Measurements from ENCODE around the gene MAP3K2. TPM values are rescaled to one million over a fixed set of nuclear protein-coding genes. Genes with fewer than 3 reads are reported as not detected.

The MAP3K2 gene
- total and polyA plus RNA-seq, 4 experiments from 2014 or later, result 42.5 to 87.2 (median 74.5) TPM

DNA sequence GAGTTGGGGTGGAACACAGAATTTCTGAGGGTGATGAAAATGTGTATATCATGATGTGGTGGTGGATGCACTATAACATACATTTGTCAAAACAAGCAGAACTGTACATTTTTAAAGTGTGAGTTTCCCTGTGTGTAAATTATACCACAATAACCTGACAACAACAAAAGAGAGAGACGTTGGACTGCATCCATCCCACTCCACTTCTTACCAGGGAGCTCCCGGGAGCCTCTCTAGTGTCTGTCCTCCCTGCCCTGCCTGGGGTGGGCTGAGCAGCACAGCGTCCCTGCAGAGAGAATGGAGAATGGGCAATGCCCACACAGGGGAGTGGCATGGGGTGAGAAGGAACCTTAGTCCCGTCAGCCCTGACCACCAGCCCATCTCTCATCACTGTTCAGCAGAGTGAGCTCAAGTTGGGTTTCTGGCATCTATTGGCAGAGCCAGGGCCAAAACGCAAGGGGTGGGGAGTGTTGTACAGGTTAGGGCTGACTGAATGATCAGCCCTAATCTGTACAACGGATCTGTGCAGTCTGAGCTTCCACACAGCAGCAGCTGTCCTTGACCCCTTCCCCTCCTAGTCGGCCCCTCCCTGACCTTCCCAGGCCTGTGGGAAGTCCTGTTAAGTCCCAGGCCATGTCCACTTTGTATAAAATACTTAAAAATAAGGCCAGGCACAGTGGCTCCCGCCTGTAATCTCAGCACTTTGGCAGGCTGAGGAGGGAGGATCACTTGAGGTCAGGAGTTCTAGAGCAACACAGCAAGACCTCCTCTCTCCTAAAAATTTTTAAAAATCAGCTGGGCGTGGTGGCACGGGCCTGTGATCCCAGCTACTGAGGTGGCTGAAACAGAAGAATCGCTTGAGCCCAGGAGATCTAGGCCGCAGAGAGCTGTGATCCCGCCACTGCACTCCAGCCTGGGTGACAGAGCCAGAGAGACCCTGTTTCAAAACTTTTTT lies 27.1 kb upstream of the MAP3K2 start:
- H3K27me3 Mint-ChIP-seq, result no peaks in the 10 kb centered on the region
- peak overlapping the region in 5 of 7 donors; percentile 2 to 75 (median 54) for H3K27ac Mint-ChIP-seq
- H3K4me1 Mint-ChIP-seq, result peaks cover 18 to 42% (median 31%) of the 10 kb centered on the region in 4 donors
- peaks cover 0 to 2% (median 0%) of the 10 kb centered on the region in 8 donors for H3K9me3 Mint-ChIP-seq
- H3K27ac ChIP-seq (ENCODE audit: low read depth, low read length), result no peak overlapping the region
- ChIA-PET POLR2A (ENCODE audit: partially characterized antibody) (interaction anchor here (1.3 to 10.5 kb wide), 4 partner anchors 10 to 121 kb away, joined by 3 to 104 read pairs (median 6); partner anchors contain the start of genes ERCC3, IWS1 and MAP3K2), CTCF (ENCODE audit: partially characterized antibody) (interaction anchor here (0.7 to 3.1 kb wide), 23 partner anchors 7 to 116 kb away, joined by 3 to 15 read pairs (median 4); partner anchors contain the start of gene MAP3K2)
- no peak for DNase-seq
- no peak overlapping the region for H3K4me3 ChIP-seq (ENCODE audit: low read length in 2 of 2)
- intact Hi-C loops (cut with micrococcal nuclease), result loop anchor here (5.0 to 10.0 kb wide), 3 partner anchors 62 to 330 kb away; no protein-coding TSS in a partner anchor
- no peaks in the 10 kb centered on the region for H3K36me3 ChIP-seq (ENCODE audit: insufficient read depth, low read length)
- no peaks in the 10 kb centered on the region for H3K9me3 ChIP-seq (ENCODE audit: control insufficient read depth in 1 of 2, low read length in 2 of 2)
- H3K4me3 Mint-ChIP-seq, result peak overlapping the region in 4 of 8 donors; percentile 33 to 63 (median 39)
- peaks cover 36% of the 10 kb centered on the region for H3K4me1 ChIP-seq (ENCODE audit: insufficient read depth, low read length)
- no peaks in the 10 kb centered on the region for H3K36me3 Mint-ChIP-seq
- no peaks in the 10 kb centered on the region for H3K27me3 ChIP-seq (ENCODE audit: insufficient read depth, low read length)

DNA sequence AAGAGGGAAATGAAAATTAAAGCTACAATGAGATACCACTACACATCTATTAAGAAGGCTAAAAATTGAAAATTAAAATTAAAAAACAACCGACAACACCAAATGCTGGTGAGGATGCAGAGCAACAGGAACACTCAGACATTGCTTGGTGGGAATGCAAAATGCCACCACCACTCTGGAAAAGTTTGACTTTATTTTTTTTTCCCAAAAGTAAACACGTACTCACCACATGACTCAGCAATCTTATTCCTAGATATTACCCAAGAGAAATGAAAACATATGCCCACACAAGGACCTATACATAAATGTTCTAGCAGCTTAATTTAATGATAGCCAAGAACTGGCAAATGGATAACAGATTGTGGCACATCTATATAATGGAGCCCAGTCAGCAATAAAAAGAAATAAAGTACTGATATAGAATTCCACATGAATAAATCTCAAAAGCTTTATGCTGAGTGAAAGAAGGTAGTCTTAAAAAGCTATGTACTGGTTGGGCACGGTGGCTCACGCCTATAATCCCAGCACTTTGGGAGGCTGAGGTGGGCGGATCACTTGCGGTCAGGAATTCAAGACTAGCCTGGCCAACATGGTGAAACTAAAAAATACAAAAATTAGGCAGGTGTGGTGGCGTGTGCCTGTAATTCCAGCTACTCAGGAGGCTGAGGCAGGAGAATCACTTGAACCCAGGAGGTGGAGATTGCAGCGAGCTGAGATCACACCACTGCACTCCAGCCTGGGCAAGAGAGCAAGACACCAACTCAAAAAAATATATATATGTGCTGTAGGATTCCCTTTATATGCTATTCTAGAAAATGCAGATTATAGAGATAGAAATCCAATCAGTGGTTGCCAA lies 26.2 kb upstream of the MAP3K2 start:
- peak overlapping the region in 5 of 7 donors; percentile 2 to 80 (median 54) for H3K27ac Mint-ChIP-seq
- no peaks in the 10 kb centered on the region for H3K36me3 ChIP-seq (ENCODE audit: insufficient read depth, low read length)
- H3K27ac ChIP-seq (ENCODE audit: low read depth, low read length), result no peak overlapping the region
- H3K27me3 Mint-ChIP-seq, result no peaks in the 10 kb centered on the region
- peaks cover 36% of the 10 kb centered on the region for H3K4me1 ChIP-seq (ENCODE audit: insufficient read depth, low read length)
- POLR2A ChIA-PET (ENCODE audit: partially characterized antibody), result interaction anchor here (10.5 kb wide), 1 partner anchor 26 kb away, joined by 104 read pairs; the partner anchor contains the start of gene MAP3K2
- peaks cover 18 to 42% (median 32%) of the 10 kb centered on the region in 4 donors for H3K4me1 Mint-ChIP-seq
- H3K9me3 ChIP-seq (ENCODE audit: control insufficient read depth in 1 of 2, low read length in 2 of 2), result no peaks in the 10 kb centered on the region
- intact Hi-C loops (cut with micrococcal nuclease), result loop anchor here (10.0 kb wide), 1 partner anchor 329 kb away; no protein-coding TSS in a partner anchor
- H3K9me3 Mint-ChIP-seq, result peaks cover 0 to 2% (median 0%) of the 10 kb centered on the region in 8 donors
- CTCF ChIA-PET (ENCODE audit: partially characterized antibody), result interaction anchor here (1.0 to 3.1 kb wide), 4 partner anchors 24 to 66 kb away, joined by 3 to 15 read pairs (median 9); no protein-coding TSS in a partner anchor
- no peaks in the 10 kb centered on the region for H3K36me3 Mint-ChIP-seq
- no peaks in the 10 kb centered on the region for H3K27me3 ChIP-seq (ENCODE audit: insufficient read depth, low read length)
- H3K4me3 Mint-ChIP-seq, result peak overlapping the region in 2 of 8 donors; percentile 33 to 63
- H3K4me3 ChIP-seq (ENCODE audit: low read length in 2 of 2), result no peak overlapping the region
- DNase-seq, result no peak

DNA sequence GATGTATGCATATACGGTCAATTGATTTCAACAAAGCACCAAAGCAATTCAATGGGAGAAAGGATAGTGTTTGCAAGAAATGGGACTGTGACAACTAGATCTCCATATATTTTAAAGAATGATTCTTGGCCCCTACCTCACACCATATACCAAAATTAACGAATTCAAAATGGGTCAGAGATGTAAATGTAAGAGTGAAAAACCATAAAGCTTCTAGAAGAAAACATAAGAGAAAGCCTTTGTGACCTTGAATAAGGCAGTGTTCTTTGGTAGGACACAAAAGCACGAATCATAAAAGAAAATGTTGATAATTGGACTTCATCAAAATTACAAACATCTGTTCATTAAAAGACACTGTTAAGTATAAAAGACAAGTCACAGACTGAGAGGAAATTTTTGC lies 25.4 kb upstream of the MAP3K2 start:
- intact Hi-C loops (cut with micrococcal nuclease), result loop anchor here (10.0 kb wide), 1 partner anchor 328 kb away; no protein-coding TSS in a partner anchor
- ChIA-PET POLR2A (ENCODE audit: partially characterized antibody) (interaction anchor here (10.5 kb wide), 1 partner anchor 25 kb away, joined by 104 read pairs; the partner anchor contains the start of gene MAP3K2), CTCF (ENCODE audit: partially characterized antibody) (no interaction called here)
- no peak overlapping the region for H3K27ac ChIP-seq (ENCODE audit: low read depth, low read length)
- H3K4me3 ChIP-seq (ENCODE audit: low read length in 2 of 2), result no peak overlapping the region
- DNase-seq, result no peak
- no peaks in the 10 kb centered on the region for H3K9me3 ChIP-seq (ENCODE audit: control insufficient read depth in 1 of 2, low read length in 2 of 2)
- Mint-ChIP-seq H3K36me3 (no peaks in the 10 kb centered on the region), H3K4me3 (no peak overlapping the region), H3K27me3 (no peaks in the 10 kb centered on the region), H3K4me1 (peaks cover 18 to 45% (median 32%) of the 10 kb centered on the region in 4 donors), H3K9me3 (peaks cover 0 to 2% (median 0%) of the 10 kb centered on the region in 8 donors), H3K27ac (peak overlapping the region in 1 of 7 donors; percentile 61)
- H3K27me3 ChIP-seq (ENCODE audit: insufficient read depth, low read length), result no peaks in the 10 kb centered on the region
- peaks cover 43% of the 10 kb centered on the region for H3K4me1 ChIP-seq (ENCODE audit: insufficient read depth, low read length)
- no peaks in the 10 kb centered on the region for H3K36me3 ChIP-seq (ENCODE audit: insufficient read depth, low read length)

DNA sequence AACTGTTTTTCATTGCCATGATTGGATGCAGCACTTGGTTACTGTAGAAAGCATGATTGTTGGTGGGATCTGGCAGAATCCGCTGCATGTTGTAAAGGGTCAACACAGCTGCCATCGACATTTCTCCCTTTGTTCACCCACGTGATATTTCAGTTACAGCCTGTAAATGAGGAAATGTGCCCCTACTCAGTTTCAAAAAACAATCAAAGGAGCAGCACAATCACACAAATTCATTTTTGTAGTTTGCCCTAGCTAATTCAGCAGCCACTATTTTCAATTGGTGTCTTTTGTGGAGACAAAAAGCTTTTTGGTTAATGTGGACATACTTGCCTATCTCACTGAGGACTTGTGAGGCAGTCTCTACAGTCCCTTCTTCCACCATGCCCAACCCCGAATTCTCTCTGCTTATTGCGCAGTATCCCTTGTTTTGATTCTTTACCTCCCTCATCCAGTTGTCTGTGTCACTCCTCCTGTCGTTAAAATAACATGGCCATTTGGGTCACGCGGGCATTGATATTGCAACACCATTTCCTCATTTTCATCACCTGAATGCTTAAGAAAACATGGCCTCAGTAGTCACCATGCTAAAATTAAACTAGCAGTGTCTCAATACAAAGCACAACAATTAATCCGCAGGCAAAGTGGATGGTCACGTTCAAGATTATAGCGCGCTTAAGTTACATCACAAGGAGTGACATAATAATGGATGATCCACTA lies 24.0 kb upstream of the MAP3K2 start:
- H3K4me3 Mint-ChIP-seq, result peak overlapping the region in 5 of 8 donors; percentile 32 to 82 (median 71)
- CTCF ChIA-PET (ENCODE audit: partially characterized antibody), result no interaction called here
- Histone ChIP-seq H3K4me1 (ENCODE audit: insufficient read depth, low read length) (peaks cover 46% of the 10 kb centered on the region), H3K27me3 (ENCODE audit: insufficient read depth, low read length) (no peaks in the 10 kb centered on the region), H3K9me3 (ENCODE audit: control insufficient read depth in 1 of 2, low read length in 2 of 2) (no peaks in the 10 kb centered on the region), H3K36me3 (ENCODE audit: insufficient read depth, low read length) (no peaks in the 10 kb centered on the region), H3K4me3 (ENCODE audit: low read length in 2 of 2) (no peak overlapping the region), H3K27ac (ENCODE audit: low read depth, low read length) (no peak overlapping the region)
- H3K9me3 Mint-ChIP-seq, result peaks cover 0 to 2% (median 0%) of the 10 kb centered on the region in 8 donors
- POLR2A ChIA-PET (ENCODE audit: partially characterized antibody), result interaction anchor here (1.4 to 10.5 kb wide), 3 partner anchors 12 to 290 kb away, joined by 5 to 104 read pairs (median 6); partner anchors contain the start of genes MAP3K2 and SFT2D3
- H3K36me3 Mint-ChIP-seq, result no peaks in the 10 kb centered on the region
- peak overlapping the region in 2 of 7 donors; percentile 32 to 73 for H3K27ac Mint-ChIP-seq
- H3K4me1 Mint-ChIP-seq, result peaks cover 14 to 42% (median 31%) of the 10 kb centered on the region in 4 donors
- intact Hi-C loops (cut with micrococcal nuclease), result loop anchor here (10.0 kb wide), 1 partner anchor 327 kb away; no protein-coding TSS in a partner anchor
- DNase-seq, result no peak
- no peaks in the 10 kb centered on the region for H3K27me3 Mint-ChIP-seq

DNA sequence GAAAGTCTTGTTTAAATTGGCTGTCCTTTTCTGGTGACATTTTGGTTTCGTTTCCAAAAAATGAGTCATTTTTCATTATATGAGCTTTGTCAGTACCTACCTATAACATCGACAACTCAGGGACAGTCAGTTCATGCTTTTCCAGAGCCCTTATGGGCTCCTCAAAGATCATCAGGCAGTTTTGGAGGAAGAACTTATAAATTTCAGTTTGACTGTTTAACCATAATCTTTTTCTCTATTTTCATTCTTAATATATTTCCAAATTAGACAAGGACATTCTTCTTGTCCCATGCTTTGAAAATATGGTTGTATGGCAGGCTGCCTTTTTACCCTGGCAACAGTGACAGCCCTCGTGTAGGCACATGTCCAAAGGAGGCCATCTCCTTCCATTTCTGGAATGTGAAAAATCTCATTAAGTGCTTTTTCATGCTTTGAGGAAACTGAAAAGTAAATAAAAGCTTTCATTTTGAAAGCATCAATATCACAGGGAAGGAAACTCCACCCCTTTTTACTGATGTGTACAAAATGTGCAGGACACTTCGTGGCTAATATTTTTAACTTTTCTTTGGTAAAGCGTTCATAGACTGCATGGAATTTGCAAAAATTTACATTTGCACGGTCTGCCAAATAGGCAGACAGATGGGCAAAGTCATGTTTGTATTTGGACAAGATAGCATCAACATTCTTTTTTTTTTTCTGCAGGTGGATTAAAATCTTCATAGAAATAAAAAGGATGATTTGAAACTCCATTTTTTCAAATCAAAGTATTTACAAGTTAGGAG lies 23.3 kb upstream of the MAP3K2 start:
- Histone ChIP-seq H3K36me3 (ENCODE audit: insufficient read depth, low read length) (no peaks in the 10 kb centered on the region), H3K27me3 (ENCODE audit: insufficient read depth, low read length) (no peaks in the 10 kb centered on the region), H3K27ac (ENCODE audit: low read depth, low read length) (peak overlapping the region; percentile 18), H3K4me3 (ENCODE audit: low read length in 2 of 2) (no peak overlapping the region), H3K4me1 (ENCODE audit: insufficient read depth, low read length) (peaks cover 38% of the 10 kb centered on the region), H3K9me3 (ENCODE audit: control insufficient read depth in 1 of 2, low read length in 2 of 2) (no peaks in the 10 kb centered on the region)
- ChIA-PET CTCF (ENCODE audit: partially characterized antibody) (interaction anchor here (1.6 kb wide), 1 partner anchor 21 kb away, joined by 5 read pairs; no protein-coding TSS in a partner anchor), POLR2A (ENCODE audit: partially characterized antibody) (interaction anchor here (1.4 to 10.5 kb wide), 3 partner anchors 13 to 291 kb away, joined by 5 to 104 read pairs (median 6); partner anchors contain the start of genes MAP3K2 and SFT2D3)
- H3K36me3 Mint-ChIP-seq, result no peaks in the 10 kb centered on the region
- peaks cover 0 to 2% (median 0%) of the 10 kb centered on the region in 8 donors for H3K9me3 Mint-ChIP-seq
- DNase-seq, result no peak
- H3K27ac Mint-ChIP-seq, result peak overlapping the region; percentile 73 to 93 (median 86)
- H3K27me3 Mint-ChIP-seq, result no peaks in the 10 kb centered on the region
- H3K4me1 Mint-ChIP-seq, result peaks cover 10 to 35% (median 27%) of the 10 kb centered on the region in 4 donors
- intact Hi-C loops (cut with micrococcal nuclease), result loop anchor here (10.0 kb wide), 1 partner anchor 326 kb away; no protein-coding TSS in a partner anchor
- H3K4me3 Mint-ChIP-seq, result peak overlapping the region; percentile 53 to 82 (median 74)

All from CD4-positive, alpha-beta memory T cell (primary cell).